Loucy (cell line): Measurements from ENCODE around the gene MUS81.

Experiments
- EZH2phosphoT487 ChIP-seq: fragments of 200-600 bp; IDR thresholded peaks from 2 replicates; pipeline ENCODE4 v1.6.1; 2018; ENCODE audit warnings: antibody characterized with exemption, mild to moderate bottlenecking, moderate library complexity, borderline replicate concordance
- TF ChIP-seq, protein P1 (sequence below): fragments of 200-600 bp; sonication (generic); conservative IDR thresholded peaks from 2 replicates; pipeline ENCODE4 v1.5.1; 2014; ENCODE audit warnings: mild to moderate bottlenecking, antibody characterized with exemption, low read length

DNA sequence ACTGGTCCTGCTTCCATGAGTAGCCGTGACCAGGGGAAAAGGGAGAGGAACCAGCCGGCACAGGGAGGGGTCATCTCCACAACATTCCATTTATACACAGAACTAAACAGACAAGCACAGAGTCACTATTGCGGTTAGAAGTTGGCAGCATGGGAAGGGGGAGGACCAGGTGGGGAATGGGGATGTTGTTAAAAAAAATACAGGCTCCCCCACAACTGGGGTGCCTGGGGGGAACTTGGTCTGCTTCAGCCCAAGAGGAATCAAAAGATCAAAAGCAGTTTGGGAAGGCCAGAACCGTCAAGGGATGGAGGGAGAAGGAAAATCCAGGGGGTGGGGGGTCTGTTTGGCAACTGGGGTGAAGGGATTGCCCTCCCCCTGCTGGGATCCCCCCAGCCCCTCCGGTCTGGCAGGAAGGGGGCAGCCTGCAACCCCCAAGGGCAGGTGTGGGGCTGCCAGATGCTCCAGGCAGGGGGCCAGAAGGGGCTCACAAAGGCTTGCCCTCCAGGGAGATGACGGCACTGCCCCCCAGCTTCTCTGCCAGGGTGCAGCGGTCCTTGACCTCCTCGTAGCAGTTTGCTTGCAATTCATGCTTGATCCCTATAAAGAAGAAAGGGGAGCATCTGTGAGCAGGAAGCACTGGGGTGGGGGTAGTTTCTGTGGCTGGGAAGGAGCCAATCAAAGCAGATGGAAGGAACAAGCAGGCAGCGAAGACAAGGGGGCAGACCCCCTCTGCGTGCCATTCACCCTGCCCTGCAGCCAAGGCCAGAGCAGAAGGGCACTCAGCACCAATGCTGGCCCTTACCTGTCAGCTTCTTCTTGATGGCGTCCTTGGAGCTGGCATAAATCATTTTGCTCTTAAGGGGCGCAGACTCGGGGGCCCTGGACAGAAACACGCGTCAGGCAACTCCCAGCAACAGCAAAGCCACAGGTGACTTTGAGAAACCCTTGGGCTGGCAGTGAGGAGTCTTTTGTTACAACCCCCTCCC lies 5.1 kb upstream of the MUS81 start:
- TF ChIP-seq, protein P1, sequence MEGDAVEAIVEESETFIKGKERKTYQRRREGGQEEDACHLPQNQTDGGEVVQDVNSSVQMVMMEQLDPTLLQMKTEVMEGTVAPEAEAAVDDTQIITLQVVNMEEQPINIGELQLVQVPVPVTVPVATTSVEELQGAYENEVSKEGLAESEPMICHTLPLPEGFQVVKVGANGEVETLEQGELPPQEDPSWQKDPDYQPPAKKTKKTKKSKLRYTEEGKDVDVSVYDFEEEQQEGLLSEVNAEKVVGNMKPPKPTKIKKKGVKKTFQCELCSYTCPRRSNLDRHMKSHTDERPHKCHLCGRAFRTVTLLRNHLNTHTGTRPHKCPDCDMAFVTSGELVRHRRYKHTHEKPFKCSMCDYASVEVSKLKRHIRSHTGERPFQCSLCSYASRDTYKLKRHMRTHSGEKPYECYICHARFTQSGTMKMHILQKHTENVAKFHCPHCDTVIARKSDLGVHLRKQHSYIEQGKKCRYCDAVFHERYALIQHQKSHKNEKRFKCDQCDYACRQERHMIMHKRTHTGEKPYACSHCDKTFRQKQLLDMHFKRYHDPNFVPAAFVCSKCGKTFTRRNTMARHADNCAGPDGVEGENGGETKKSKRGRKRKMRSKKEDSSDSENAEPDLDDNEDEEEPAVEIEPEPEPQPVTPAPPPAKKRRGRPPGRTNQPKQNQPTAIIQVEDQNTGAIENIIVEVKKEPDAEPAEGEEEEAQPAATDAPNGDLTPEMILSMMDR: no peak
- TF ChIP-seq EZH2phosphoT487: no peak
